ENCODE data around the gene PPM1L. TPM values are rescaled to one million over a fixed set of nuclear protein-coding genes. Genes with fewer than 3 reads are reported as not detected.

The PPM1L gene
- total and polyA plus RNA-seq, 2 of the 13 experiments (the other 11 are each of a cell fraction or from before 2014, with no cell fraction given): 0.22 to 1.4 TPM

Other genes with a start within 250 kb of the PPM1L start
- 27.9 and 32.6 TPM in 2 replicates for gene KPNA4, start 190.7 kb upstream of the PPM1L start, total RNA-seq (2016; rRNA removed; fragmentation: Illumina TruSeq; extraction: Trizol)
- 9.9 and 11.0 TPM in 2 replicates for gene KPNA4, start 190.7 kb upstream of the PPM1L start, polyA plus RNA-seq (2011; rRNA removed)
- 0.11 TPM in 1 of 2 replicates, not detected in the other for gene ARL14, start 79.1 kb upstream of the PPM1L start, total RNA-seq (2016; rRNA removed; fragmentation: Illumina TruSeq; extraction: Trizol)
- not detected in 2 replicates for gene ARL14, start 79.1 kb upstream of the PPM1L start, polyA plus RNA-seq (2011; rRNA removed)

All from HepG2 (cell line).